HL-60/S4 treated with retinoic acid at 250 ng/mL for 4 days and 3 days (cell line): ENCODE results near the gene ADGRG6.
"Not testable (repeated sequence)": the region's sequence is repeated elsewhere in the genome, so short reads cannot be mapped to it uniquely, and the experiment has no call there.

ENCODE experiments used
- in situ Hi-C: fragments of 300-500 bp; cut with MboI; formaldehyde crosslinking; loops from 2 replicates; pipeline ENCODE4 v1.7.0; 2022; ENCODE audit warnings: low sequenced_read_pairs

Gene ADGRG6

GRCh38 chr6:142438898-142439297, 137.1 kb downstream of the ADGRG6 start:
- in situ Hi-C loops: no loop called here

- in situ Hi-C loops: no loop called here
Observed at GRCh38 chr6:142440600-142441293, 138.9 kb downstream of the ADGRG6 start.

GRCh38 chr6:142441716-142442115, 139.9 kb downstream of the ADGRG6 start:
- in situ Hi-C loops: no loop called here

GRCh38 chr6:142443102-142443501, 141.3 kb downstream of the ADGRG6 start:
- in situ Hi-C loops: no loop called here

GRCh38 chr6:142443532-142443931, 141.7 kb downstream of the ADGRG6 start:
- in situ Hi-C loops: no loop called here

GRCh38 chr6:142444376-142444775, 142.6 kb downstream of the ADGRG6 start:
- in situ Hi-C loops: no loop called here

GRCh38 chr6:142444881-142445301, 143.1 kb downstream of the ADGRG6 start:
- in situ Hi-C loops: no loop called here

GRCh38 chr6:142446168-142446567, 144.4 kb downstream of the ADGRG6 start:
- in situ Hi-C loops: no loop called here

GRCh38 chr6:142446576-142446975, 144.8 kb downstream of the ADGRG6 start:
- in situ Hi-C loops: no loop called here

GRCh38 chr6:142448091-142448729, 146.4 kb downstream of the ADGRG6 start:
- in situ Hi-C loops: no loop called here

GRCh38 chr6:142450856-142451255, 149.0 kb downstream of the ADGRG6 start:
- in situ Hi-C loops: not testable (repeated sequence)

GRCh38 chr6:142452993-142453392, 151.2 kb downstream of the ADGRG6 start:
- in situ Hi-C loops: no loop called here

GRCh38 chr6:142454196-142454595, 152.4 kb downstream of the ADGRG6 start:
- in situ Hi-C loops: not testable (repeated sequence)

GRCh38 chr6:142454848-142455247, 153.0 kb downstream of the ADGRG6 start:
- in situ Hi-C loops: not testable (repeated sequence)

GRCh38 chr6:142455957-142456589, 154.3 kb downstream of the ADGRG6 start:
- in situ Hi-C loops: no loop called here

GRCh38 chr6:142457638-142458406, 156.0 kb downstream of the ADGRG6 start:
- in situ Hi-C loops: no loop called here

GRCh38 chr6:142458836-142459235, 157.0 kb downstream of the ADGRG6 start:
- in situ Hi-C loops: no loop called here

- in situ Hi-C loops: no loop called here
Observed at GRCh38 chr6:142459271-142459670, 157.5 kb downstream of the ADGRG6 start.

- in situ Hi-C loops: no loop called here
Observed at GRCh38 chr6:142462260-142462659, 160.5 kb downstream of the ADGRG6 start.

GRCh38 chr6:142463988-142464387, 162.2 kb downstream of the ADGRG6 start:
- in situ Hi-C loops: no loop called here

- in situ Hi-C loops: no loop called here
Observed at GRCh38 chr6:142469220-142469619, 167.4 kb downstream of the ADGRG6 start.
